WTC11 (cell line): ENCODE data around the gene JADE2.

Source experiments
- CTCF ChIP-seq: fragments of 200-600 bp; IDR thresholded peaks from 2 replicates; pipeline ENCODE4 v1.8.0; 2022; ENCODE audit warnings: antibody characterized with exemption
- SP1 ChIP-seq: sonication (generic); formaldehyde crosslinking; conservative IDR thresholded peaks from 2 replicates; pipeline ENCODE4 v1.8.1; 2022; ENCODE audit warnings: missing genetic modification reagents
- ZNF512 ChIP-seq: sonication (generic); formaldehyde crosslinking; IDR thresholded peaks from 2 replicates; pipeline ENCODE4 v1.8.1; 2022; ENCODE audit warnings: missing genetic modification reagents, borderline replicate concordance

GRCh38 chr5:134570886-134571285 lies 45.4 kb downstream of the JADE2 start:
- no peak for TF ChIP-seq SP1 (CRISPR knock-in tag)
- no peak for TF ChIP-seq CTCF
- no peak for TF ChIP-seq ZNF512 (CRISPR knock-in tag)
